Measurements from ENCODE around the gene CTCF.
"Not testable (repeated sequence)": the region's sequence is repeated elsewhere in the genome, so short reads cannot be mapped to it uniquely, and the experiment has no call there.

Gene CTCF

GRCh38 chr16:67533024-67533560 lies 29.2 kb upstream of the CTCF start:
- CTCF ChIA-PET, result interaction anchor here (1.2 to 20.3 kb wide), 6 partner anchors 12 to 132 kb away, joined by 4 to 357 read pairs (median 38); partner anchors contain the start of genes ACD, ATP6V0D1, C16orf86 and CARMIL2

DNA sequence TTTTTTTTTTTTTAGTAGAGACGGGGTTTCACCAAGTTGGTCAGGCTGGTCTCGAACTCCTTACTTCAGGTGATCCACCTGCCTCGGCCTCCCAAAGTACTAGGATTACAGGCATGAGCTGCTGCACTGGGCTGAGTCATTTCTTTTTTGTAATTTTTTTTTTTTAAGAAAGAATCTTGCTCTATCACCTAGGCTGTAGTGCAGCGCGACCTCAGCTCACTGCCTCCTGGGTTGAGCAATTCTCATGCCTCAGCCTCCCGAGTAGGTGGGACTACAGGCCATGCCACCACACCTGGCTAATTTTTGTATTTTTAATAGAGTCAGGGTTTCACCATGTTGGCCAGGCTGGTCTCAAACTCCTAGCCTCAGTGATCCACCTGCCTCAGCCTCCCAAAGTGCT lies 28.3 kb upstream of the CTCF start:
- CTCF ChIA-PET, result interaction anchor here (2.4 to 20.3 kb wide), 5 partner anchors 12 to 131 kb away, joined by 7 to 357 read pairs (median 65); partner anchors contain the start of genes ACD, ATP6V0D1, C16orf86 and CARMIL2
- not testable (repeated sequence) for DNase-seq (ENCODE audit: extremely low spot score)
- POLR2A ChIA-PET, result interaction anchor here (0.6 kb wide), 1 partner anchor 54 kb away, joined by 3 read pairs; no protein-coding TSS in a partner anchor

More at GRCh38 chr16:67533024-67533560, 29.2 kb upstream of the CTCF start:
- DNase-seq (ENCODE audit: extremely low spot score), result no peak
- POLR2A ChIA-PET, result no interaction called here
- no peak for TF ChIP-seq CTCF (IDR thresholded peaks at IDR 0.05; ENCODE audit: control extremely low read depth, extremely low read depth, low read depth, missing control alignments)

GRCh38 chr16:67534431-67534830 lies 27.9 kb upstream of the CTCF start:
- DNase-seq (ENCODE audit: extremely low spot score), result no peak
- TF ChIP-seq CTCF (IDR thresholded peaks at IDR 0.05; ENCODE audit: control extremely low read depth, extremely low read depth, low read depth, missing control alignments), result no peak
- ChIA-PET POLR2A (interaction anchor here (0.6 kb wide), 1 partner anchor 54 kb away, joined by 3 read pairs; no protein-coding TSS in a partner anchor), CTCF (interaction anchor here (1.6 to 20.3 kb wide), 6 partner anchors 11 to 130 kb away, joined by 4 to 357 read pairs (median 56); partner anchors contain the start of genes ACD, ATP6V0D1, C16orf86 and ENKD1)

GRCh38 chr16:67535201-67535600 lies 27.1 kb upstream of the CTCF start:
- ChIA-PET CTCF (interaction anchor here (1.6 to 20.3 kb wide), 6 partner anchors 10 to 129 kb away, joined by 4 to 357 read pairs (median 30); partner anchors contain the start of genes ACD, C16orf86, CTCF and ENKD1), POLR2A (no interaction called here)
- no peak for DNase-seq (ENCODE audit: extremely low spot score)
- TF ChIP-seq CTCF (IDR thresholded peaks at IDR 0.05; ENCODE audit: control extremely low read depth, extremely low read depth, low read depth, missing control alignments), result no peak

- POLR2A ChIA-PET, result interaction anchor here (1.3 to 1.7 kb wide), 2 partner anchors 16 to 24 kb away, joined by 4 to 5 read pairs; no protein-coding TSS in a partner anchor
- CTCF ChIA-PET, result interaction anchor here (0.8 to 20.3 kb wide), 13 partner anchors 7 to 279 kb away, joined by 3 to 357 read pairs (median 8); partner anchors contain the start of genes ACD, ATP6V0D1, C16orf86 and ENKD1
- TF ChIP-seq CTCF (IDR thresholded peaks at IDR 0.05; ENCODE audit: control extremely low read depth, extremely low read depth, low read depth, missing control alignments), result no peak
- DNase-seq (ENCODE audit: extremely low spot score), result peak; percentile 72
Measured at GRCh38 chr16:67537270-67537635, 25.1 kb upstream of the CTCF start.

GRCh38 chr16:67537636-67538591 lies 24.4 kb upstream of the CTCF start:
- peak; percentile 86 for DNase-seq (ENCODE audit: extremely low spot score)
- POLR2A ChIA-PET, result interaction anchor here (1.3 to 1.7 kb wide), 2 partner anchors 17 to 24 kb away, joined by 4 to 5 read pairs; no protein-coding TSS in a partner anchor
- CTCF ChIA-PET, result interaction anchor here (0.8 to 20.3 kb wide), 14 partner anchors 7 to 279 kb away, joined by 3 to 357 read pairs (median 6); partner anchors contain the start of genes ACD, ATP6V0D1, C16orf86 and ENKD1
- TF ChIP-seq CTCF (IDR thresholded peaks at IDR 0.05; ENCODE audit: control extremely low read depth, extremely low read depth, low read depth, missing control alignments), result no peak
